ENCODE data around the gene USP12. TPM values are rescaled to one million over a fixed set of nuclear protein-coding genes. Genes with fewer than 3 reads are reported as not detected.

Gene USP12
- polyA plus RNA-seq, 3 donors, result 12.8 to 23.4 (median 14.5) TPM

GRCh38 chr13:27057817-27058216, 113.8 kb downstream of the USP12 start:
- Mint-ChIP-seq H3K4me1 (no peaks in the 10 kb centered on the region), H3K36me3 (no peaks in the 10 kb centered on the region), H3K27ac (no peak overlapping the region), H3K9me3 (no peaks in the 10 kb centered on the region), H3K27me3 (ENCODE audit: low read depth in 3 of 3) (peaks cover 0 to 5% (median 3%) of the 10 kb centered on the region in 3 donors), H3K4me3 (no peak overlapping the region)
- no peak overlapping the region for H3K4me2 ChIP-seq (replicated peaks; ENCODE audit: extremely low read depth, low read length, poor library complexity, severe bottlenecking)
- no peak overlapping the region for H3K27ac ChIP-seq (ENCODE audit: low read depth in 1 of 2, low read length in 2 of 2)
- DNase-seq, result no peak
- intact Hi-C loops (cut with micrococcal nuclease), result no loop called here
- no peaks in the 10 kb centered on the region for H4K20me1 ChIP-seq (ENCODE audit: insufficient read depth, low read length)
- no peaks in the 10 kb centered on the region for H3K27me3 ChIP-seq (ENCODE audit: control insufficient read depth in 2 of 2, insufficient read depth in 2 of 2, low read length in 2 of 2)
- no peaks in the 10 kb centered on the region for H3K4me1 ChIP-seq (ENCODE audit: control insufficient read depth in 1 of 2, insufficient read depth in 2 of 2, low read length in 2 of 2)
- no peak overlapping the region for H2AFZ ChIP-seq (ENCODE audit: insufficient read depth, low read depth, low read length, poor library complexity, severe bottlenecking)
- H3K79me2 ChIP-seq (ENCODE audit: insufficient read depth, low read length), result no peaks in the 10 kb centered on the region
- 100% methylated on average over 2 of the region's 2 CpGs for WGBS (ENCODE audit: insufficient coverage)
- no peak overlapping the region for H3K9ac ChIP-seq (ENCODE audit: insufficient read depth, low read length, poor library complexity, severe bottlenecking)
- TF ChIP-seq, protein P1, sequence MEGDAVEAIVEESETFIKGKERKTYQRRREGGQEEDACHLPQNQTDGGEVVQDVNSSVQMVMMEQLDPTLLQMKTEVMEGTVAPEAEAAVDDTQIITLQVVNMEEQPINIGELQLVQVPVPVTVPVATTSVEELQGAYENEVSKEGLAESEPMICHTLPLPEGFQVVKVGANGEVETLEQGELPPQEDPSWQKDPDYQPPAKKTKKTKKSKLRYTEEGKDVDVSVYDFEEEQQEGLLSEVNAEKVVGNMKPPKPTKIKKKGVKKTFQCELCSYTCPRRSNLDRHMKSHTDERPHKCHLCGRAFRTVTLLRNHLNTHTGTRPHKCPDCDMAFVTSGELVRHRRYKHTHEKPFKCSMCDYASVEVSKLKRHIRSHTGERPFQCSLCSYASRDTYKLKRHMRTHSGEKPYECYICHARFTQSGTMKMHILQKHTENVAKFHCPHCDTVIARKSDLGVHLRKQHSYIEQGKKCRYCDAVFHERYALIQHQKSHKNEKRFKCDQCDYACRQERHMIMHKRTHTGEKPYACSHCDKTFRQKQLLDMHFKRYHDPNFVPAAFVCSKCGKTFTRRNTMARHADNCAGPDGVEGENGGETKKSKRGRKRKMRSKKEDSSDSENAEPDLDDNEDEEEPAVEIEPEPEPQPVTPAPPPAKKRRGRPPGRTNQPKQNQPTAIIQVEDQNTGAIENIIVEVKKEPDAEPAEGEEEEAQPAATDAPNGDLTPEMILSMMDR (IDR thresholded peaks at IDR 0.05), result no peak
- no peak overlapping the region for H3K4me3 ChIP-seq (replicated peaks in 1 of 3; ENCODE audit: low read depth in 2 of 3, low read length in 3 of 3)
- H3K36me3 ChIP-seq (replicated peaks in 1 of 2; ENCODE audit: control insufficient read depth in 1 of 2, insufficient read depth in 2 of 2, low read length in 2 of 2), result no peaks in the 10 kb centered on the region
- no peaks in the 10 kb centered on the region for H3K9me3 ChIP-seq (replicated peaks in 1 of 2; ENCODE audit: control insufficient read depth in 1 of 2, insufficient read depth in 1 of 2, low read length in 2 of 2)

DNA sequence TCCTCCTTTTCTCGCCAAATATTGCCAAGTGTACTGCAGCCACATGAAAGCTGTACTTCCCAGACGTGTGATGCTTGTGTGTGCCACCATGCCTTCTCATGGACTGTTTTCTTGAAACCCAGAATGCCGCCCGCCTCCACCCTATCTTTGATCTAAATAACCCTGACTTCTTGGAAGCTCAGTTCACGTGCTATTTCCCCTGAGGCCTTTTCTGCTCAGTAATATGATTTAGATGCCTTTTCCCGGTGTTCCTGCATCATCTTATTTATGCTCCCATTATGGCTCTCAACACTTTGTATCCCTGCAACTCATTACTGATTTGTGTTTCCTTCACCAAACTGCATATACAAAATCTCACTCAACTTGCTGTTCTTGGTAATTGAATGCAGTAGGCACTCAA, 116.1 kb downstream of the USP12 start:
- Mint-ChIP-seq H3K36me3 (no peaks in the 10 kb centered on the region), H3K27me3 (ENCODE audit: low read depth in 3 of 3) (peaks cover 0 to 5% (median 3%) of the 10 kb centered on the region in 3 donors), H3K9me3 (peaks cover 0 to 7% (median 2%) of the 10 kb centered on the region in 7 donors), H3K27ac (no peak overlapping the region), H3K4me3 (no peak overlapping the region), H3K4me1 (no peaks in the 10 kb centered on the region)
- no peak overlapping the region for H3K9ac ChIP-seq (ENCODE audit: insufficient read depth, low read length, poor library complexity, severe bottlenecking)
- H4K20me1 ChIP-seq (ENCODE audit: insufficient read depth, low read length), result no peaks in the 10 kb centered on the region
- H3K4me2 ChIP-seq (replicated peaks; ENCODE audit: extremely low read depth, low read length, poor library complexity, severe bottlenecking), result no peak overlapping the region
- no peak overlapping the region for H3K4me3 ChIP-seq (replicated peaks in 1 of 3; ENCODE audit: low read depth in 2 of 3, low read length in 3 of 3)
- WGBS (ENCODE audit: insufficient coverage), result 100% methylated on average over 4 of the region's 6 CpGs
- H3K36me3 ChIP-seq (replicated peaks in 1 of 2; ENCODE audit: control insufficient read depth in 1 of 2, insufficient read depth in 2 of 2, low read length in 2 of 2), result no peaks in the 10 kb centered on the region
- no peaks in the 10 kb centered on the region for H3K79me2 ChIP-seq (ENCODE audit: insufficient read depth, low read length)
- no peak overlapping the region for H2AFZ ChIP-seq (ENCODE audit: insufficient read depth, low read depth, low read length, poor library complexity, severe bottlenecking)
- TF ChIP-seq, protein P1 (IDR thresholded peaks at IDR 0.05), result no peak
- no peak overlapping the region for H3K27ac ChIP-seq (ENCODE audit: low read depth in 1 of 2, low read length in 2 of 2)
- peaks cover 2 to 3% of the 10 kb centered on the region in 2 donors for H3K9me3 ChIP-seq (replicated peaks in 1 of 2; ENCODE audit: control insufficient read depth in 1 of 2, insufficient read depth in 1 of 2, low read length in 2 of 2)
- H3K27me3 ChIP-seq (ENCODE audit: control insufficient read depth in 2 of 2, insufficient read depth in 2 of 2, low read length in 2 of 2), result no peaks in the 10 kb centered on the region
- intact Hi-C loops (cut with micrococcal nuclease), result no loop called here
- no peak for DNase-seq
- no peaks in the 10 kb centered on the region for H3K4me1 ChIP-seq (ENCODE audit: control insufficient read depth in 1 of 2, insufficient read depth in 2 of 2, low read length in 2 of 2)

Measured in CD14-positive monocyte (primary cell).